ENCODE measurements around the gene SFMBT2.

Gene SFMBT2

DNA sequence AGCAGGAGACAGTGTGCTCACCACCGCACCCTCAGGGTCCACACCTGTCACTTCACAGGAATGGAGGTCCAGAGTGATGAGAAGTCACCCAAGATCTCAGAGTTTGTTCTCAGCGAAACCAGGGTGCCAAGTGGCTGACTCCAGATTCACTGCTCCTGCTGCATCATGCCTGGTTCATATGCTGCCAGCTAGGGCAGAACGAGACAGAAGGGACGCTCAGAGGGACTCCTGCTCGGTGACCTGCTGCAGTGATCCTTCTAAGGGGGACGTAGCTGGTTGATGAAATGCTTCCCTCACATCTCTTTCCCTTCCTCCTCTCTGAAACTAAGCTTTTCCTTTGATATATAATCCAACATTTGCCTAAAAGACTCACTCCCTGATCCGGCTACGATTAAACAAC lies 248.5 kb downstream of the SFMBT2 start:
- H3K4me2 ChIP-seq, result no peak overlapping the region
- TF ChIP-seq, protein P1, sequence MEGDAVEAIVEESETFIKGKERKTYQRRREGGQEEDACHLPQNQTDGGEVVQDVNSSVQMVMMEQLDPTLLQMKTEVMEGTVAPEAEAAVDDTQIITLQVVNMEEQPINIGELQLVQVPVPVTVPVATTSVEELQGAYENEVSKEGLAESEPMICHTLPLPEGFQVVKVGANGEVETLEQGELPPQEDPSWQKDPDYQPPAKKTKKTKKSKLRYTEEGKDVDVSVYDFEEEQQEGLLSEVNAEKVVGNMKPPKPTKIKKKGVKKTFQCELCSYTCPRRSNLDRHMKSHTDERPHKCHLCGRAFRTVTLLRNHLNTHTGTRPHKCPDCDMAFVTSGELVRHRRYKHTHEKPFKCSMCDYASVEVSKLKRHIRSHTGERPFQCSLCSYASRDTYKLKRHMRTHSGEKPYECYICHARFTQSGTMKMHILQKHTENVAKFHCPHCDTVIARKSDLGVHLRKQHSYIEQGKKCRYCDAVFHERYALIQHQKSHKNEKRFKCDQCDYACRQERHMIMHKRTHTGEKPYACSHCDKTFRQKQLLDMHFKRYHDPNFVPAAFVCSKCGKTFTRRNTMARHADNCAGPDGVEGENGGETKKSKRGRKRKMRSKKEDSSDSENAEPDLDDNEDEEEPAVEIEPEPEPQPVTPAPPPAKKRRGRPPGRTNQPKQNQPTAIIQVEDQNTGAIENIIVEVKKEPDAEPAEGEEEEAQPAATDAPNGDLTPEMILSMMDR (conservative IDR thresholded peaks at IDR 0.05; ENCODE audit: low read depth, low read length), result no peak
- H3K9ac ChIP-seq, result no peak overlapping the region
- H3K27me3 ChIP-seq (ENCODE audit: insufficient read depth, low read depth), result no peaks in the 10 kb centered on the region
- no peak overlapping the region for H3K27ac ChIP-seq
- H2AFZ ChIP-seq (ENCODE audit: low read depth), result no peak overlapping the region
- H4K20me1 ChIP-seq (ENCODE audit: insufficient read depth), result no peaks in the 10 kb centered on the region
- peaks cover 19% of the 10 kb centered on the region; the same call in 1 of the 2 replicates for H3K36me3 ChIP-seq (ENCODE audit: insufficient read depth)
- no peak overlapping the region for H3K4me3 ChIP-seq (IDR thresholded peaks at IDR 0.05; ENCODE audit: insufficient read depth, low read depth, low read length)
- H3K4me1 ChIP-seq (ENCODE audit: low read depth, poor library complexity, severe bottlenecking), result no peaks in the 10 kb centered on the region
- H3K79me2 ChIP-seq (ENCODE audit: insufficient read depth, low read depth), result no peaks in the 10 kb centered on the region

DNA sequence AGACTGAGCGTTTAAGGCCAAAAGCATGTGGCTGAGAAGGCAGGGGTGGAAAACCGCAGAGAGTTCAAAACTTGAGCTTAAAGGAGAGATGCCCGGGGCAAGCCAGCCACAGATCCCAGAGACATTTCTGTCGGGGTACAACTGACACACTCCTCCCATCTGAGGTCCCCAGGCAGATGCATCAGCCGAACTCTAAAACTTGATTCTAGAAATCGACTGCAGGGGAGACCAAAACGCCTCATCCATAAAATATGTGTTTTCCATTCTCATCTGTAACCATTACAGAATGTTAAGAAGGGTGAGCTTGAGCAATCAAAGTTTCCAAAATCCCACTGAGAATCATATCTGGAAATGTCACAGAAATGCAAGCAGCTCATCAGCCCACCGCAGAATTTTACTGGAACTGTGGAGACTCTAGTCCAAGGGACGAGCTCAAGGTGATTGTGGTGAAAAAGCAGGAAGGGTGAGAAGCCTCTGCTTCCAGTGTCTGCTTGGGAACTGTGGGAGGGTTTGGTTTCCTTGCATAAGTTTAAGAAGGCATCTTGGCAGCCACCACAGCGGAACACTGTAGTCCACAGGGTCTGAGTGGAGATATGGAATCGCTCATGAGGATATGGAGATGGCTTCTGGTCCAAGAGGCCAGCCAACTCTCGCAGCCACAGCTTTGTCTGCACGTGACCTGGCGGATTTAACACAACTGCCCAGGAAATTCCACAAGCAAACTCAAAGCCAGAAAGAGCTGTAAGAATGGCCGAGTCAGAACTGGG lies 249.2 kb downstream of the SFMBT2 start:
- Histone ChIP-seq H4K20me1 (ENCODE audit: insufficient read depth) (no peaks in the 10 kb centered on the region), H3K27me3 (ENCODE audit: insufficient read depth, low read depth) (no peaks in the 10 kb centered on the region), H3K36me3 (ENCODE audit: insufficient read depth) (peaks cover 19% of the 10 kb centered on the region; the same call in 1 of the 2 replicates), H2AFZ (ENCODE audit: low read depth) (no peak overlapping the region), H3K79me2 (ENCODE audit: insufficient read depth, low read depth) (no peaks in the 10 kb centered on the region), H3K9ac (no peak overlapping the region), H3K27ac (no peak overlapping the region), H3K4me3 (IDR thresholded peaks at IDR 0.05; ENCODE audit: insufficient read depth, low read depth, low read length) (no peak overlapping the region), H3K4me1 (ENCODE audit: low read depth, poor library complexity, severe bottlenecking) (no peaks in the 10 kb centered on the region), H3K4me2 (no peak overlapping the region)
- TF ChIP-seq, protein P1 (conservative IDR thresholded peaks at IDR 0.05; ENCODE audit: low read depth, low read length), result no peak

DNA sequence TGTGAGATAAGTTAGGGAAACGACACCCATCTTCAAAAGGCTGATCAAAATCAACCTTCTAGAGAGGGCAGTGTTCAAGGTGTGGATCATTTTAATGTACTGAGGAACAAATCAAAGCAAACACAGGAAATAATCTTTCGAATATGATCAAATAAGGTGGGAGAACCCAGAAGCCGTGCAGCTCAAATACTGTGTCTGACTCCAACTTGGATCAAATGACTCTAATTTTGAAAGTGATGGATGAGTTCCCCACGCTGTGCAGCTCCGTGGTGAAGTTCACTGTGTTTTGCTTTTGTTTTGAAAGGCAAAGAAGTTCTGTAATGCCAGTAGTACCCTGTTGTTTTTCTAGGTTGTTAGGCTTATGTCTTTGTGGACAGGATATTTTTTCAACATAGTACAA lies 250.9 kb downstream of the SFMBT2 start:
- no peak overlapping the region for H3K4me3 ChIP-seq (IDR thresholded peaks at IDR 0.05; ENCODE audit: insufficient read depth, low read depth, low read length)

DNA sequence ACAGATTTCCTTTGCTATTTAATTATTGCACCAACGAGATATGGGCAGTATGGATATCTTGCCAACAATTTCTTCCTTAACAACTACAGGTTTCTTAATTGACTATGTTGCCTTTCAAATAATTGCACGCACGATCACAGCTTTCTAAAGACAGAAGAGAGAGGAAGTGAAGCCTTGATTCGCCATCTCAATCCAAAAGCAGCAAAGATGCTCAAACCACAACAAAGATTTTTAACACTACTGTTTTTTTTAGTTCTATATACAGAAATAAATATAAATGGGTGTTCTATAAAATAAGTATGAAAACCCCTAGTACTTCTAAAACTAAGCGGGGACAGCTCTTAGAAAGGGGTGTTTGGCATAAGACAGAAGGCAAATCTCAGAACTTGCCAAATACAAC lies 251.3 kb downstream of the SFMBT2 start:
- H3K4me2 ChIP-seq, result no peak overlapping the region
- H2AFZ ChIP-seq (ENCODE audit: low read depth), result no peak overlapping the region
- H3K36me3 ChIP-seq (ENCODE audit: insufficient read depth), result peaks cover 14% of the 10 kb centered on the region; the same call in 1 of the 2 replicates
- H3K27ac ChIP-seq, result no peak overlapping the region
- no peaks in the 10 kb centered on the region for H4K20me1 ChIP-seq (ENCODE audit: insufficient read depth)
- H3K4me1 ChIP-seq (ENCODE audit: low read depth, poor library complexity, severe bottlenecking), result no peaks in the 10 kb centered on the region
- H3K27me3 ChIP-seq (ENCODE audit: insufficient read depth, low read depth), result no peaks in the 10 kb centered on the region
- TF ChIP-seq, protein P1 (conservative IDR thresholded peaks at IDR 0.05; ENCODE audit: low read depth, low read length), result no peak
- no peak overlapping the region for H3K4me3 ChIP-seq (IDR thresholded peaks at IDR 0.05; ENCODE audit: insufficient read depth, low read depth, low read length)
- no peaks in the 10 kb centered on the region for H3K79me2 ChIP-seq (ENCODE audit: insufficient read depth, low read depth)
- no peak overlapping the region for H3K9ac ChIP-seq

More for the DNA sequence above, 250.9 kb downstream of the SFMBT2 start:
- H3K79me2 ChIP-seq (ENCODE audit: insufficient read depth, low read depth), result no peaks in the 10 kb centered on the region
- no peaks in the 10 kb centered on the region for H3K4me1 ChIP-seq (ENCODE audit: low read depth, poor library complexity, severe bottlenecking)
- H3K36me3 ChIP-seq (ENCODE audit: insufficient read depth), result peaks cover 14% of the 10 kb centered on the region; the same call in 1 of the 2 replicates
- TF ChIP-seq, protein P1 (conservative IDR thresholded peaks at IDR 0.05; ENCODE audit: low read depth, low read length), result no peak
- H3K9ac ChIP-seq, result no peak overlapping the region
- no peaks in the 10 kb centered on the region for H3K27me3 ChIP-seq (ENCODE audit: insufficient read depth, low read depth)
- H3K27ac ChIP-seq, result no peak overlapping the region
- no peak overlapping the region for H3K4me2 ChIP-seq
- no peak overlapping the region for H2AFZ ChIP-seq (ENCODE audit: low read depth)
- no peaks in the 10 kb centered on the region for H4K20me1 ChIP-seq (ENCODE audit: insufficient read depth)

Measured in KMS-11 (cell line).